PC-3 (cell line): ENCODE measurements around the gene TPO.

Experiments
- CTCF ChIP-seq: fragments of 300-600 bp; sonication (generic); conservative IDR thresholded peaks from 2 replicates; pipeline ENCODE4 v1.5.1; 2017; ENCODE audit warnings: antibody characterized with exemption, low read depth, mild to moderate bottlenecking, low read length
- EZH2 ChIP-seq: fragments of 300-600 bp; sonication (generic); IDR thresholded peaks from one replicate; pipeline ENCODE4 v1.6.1; 2017; ENCODE audit warnings: antibody characterized with exemption, mild to moderate bottlenecking, low read length; ENCODE audit not compliant: unreplicated experiment

- TF ChIP-seq CTCF (no peak), EZH2 (no peak)
Measured at GRCh38 chr2:1480671-1481076, 67.4 kb downstream of the TPO start.
